ENCODE measurements around the gene TCOF1.

The TCOF1 gene

DNA sequence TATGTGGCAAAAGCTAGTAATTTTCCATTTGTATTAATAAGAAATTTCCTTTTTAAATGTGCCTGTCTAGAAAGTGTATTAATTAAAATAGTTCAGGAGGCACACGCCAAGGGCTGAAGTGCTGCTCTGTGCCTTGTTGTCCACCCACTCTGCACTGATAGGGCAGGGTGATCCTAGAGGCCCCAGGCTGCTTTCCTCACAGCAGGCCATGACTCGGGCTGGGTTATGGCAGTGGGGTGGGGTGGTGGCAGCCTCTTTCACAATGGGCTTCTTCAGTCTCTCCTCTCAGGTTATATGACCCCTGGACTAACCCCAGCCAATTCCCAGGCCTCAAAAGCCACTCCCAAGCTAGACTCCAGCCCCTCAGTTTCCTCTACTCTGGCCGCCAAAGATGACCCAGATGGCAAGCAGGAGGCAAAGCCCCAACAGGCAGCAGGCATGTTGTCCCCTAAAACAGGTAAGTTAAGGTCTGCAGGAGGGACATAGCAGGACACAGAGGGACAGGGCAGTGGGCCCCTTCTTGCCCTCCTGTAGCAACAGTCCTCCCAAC lies 35.7 kb downstream of the TCOF1 start:
- TF ChIP-seq, protein P1, sequence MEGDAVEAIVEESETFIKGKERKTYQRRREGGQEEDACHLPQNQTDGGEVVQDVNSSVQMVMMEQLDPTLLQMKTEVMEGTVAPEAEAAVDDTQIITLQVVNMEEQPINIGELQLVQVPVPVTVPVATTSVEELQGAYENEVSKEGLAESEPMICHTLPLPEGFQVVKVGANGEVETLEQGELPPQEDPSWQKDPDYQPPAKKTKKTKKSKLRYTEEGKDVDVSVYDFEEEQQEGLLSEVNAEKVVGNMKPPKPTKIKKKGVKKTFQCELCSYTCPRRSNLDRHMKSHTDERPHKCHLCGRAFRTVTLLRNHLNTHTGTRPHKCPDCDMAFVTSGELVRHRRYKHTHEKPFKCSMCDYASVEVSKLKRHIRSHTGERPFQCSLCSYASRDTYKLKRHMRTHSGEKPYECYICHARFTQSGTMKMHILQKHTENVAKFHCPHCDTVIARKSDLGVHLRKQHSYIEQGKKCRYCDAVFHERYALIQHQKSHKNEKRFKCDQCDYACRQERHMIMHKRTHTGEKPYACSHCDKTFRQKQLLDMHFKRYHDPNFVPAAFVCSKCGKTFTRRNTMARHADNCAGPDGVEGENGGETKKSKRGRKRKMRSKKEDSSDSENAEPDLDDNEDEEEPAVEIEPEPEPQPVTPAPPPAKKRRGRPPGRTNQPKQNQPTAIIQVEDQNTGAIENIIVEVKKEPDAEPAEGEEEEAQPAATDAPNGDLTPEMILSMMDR (conservative IDR thresholded peaks at IDR 0.05): no peak
- no peak for TF ChIP-seq ZFX (IDR thresholded peaks at IDR 0.05)
- H3K27ac ChIP-seq: no peak overlapping the region

DNA sequence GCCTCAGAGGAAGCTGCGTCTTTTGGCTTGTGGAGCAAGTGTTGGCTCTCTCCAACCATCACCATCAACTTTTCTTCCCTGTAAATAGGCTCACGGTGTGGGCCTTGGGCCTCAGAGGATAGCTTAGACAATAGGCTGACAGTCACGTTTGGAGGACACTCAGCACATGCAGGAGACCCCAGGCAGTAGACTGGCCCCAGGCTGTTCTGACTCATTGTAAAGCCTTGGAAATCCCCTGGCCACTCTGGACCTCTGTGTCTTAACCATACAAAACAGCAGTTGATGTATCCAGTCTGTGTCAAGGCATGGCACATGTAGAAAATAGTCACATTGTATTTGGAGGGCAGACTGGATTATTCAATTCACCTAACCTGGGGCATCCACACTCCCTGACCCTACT lies 36.6 kb downstream of the TCOF1 start:
- TF ChIP-seq, protein P1 (conservative IDR thresholded peaks at IDR 0.05): no peak
- no peak for TF ChIP-seq ZFX (IDR thresholded peaks at IDR 0.05)
- no peak overlapping the region for H3K27ac ChIP-seq

DNA sequence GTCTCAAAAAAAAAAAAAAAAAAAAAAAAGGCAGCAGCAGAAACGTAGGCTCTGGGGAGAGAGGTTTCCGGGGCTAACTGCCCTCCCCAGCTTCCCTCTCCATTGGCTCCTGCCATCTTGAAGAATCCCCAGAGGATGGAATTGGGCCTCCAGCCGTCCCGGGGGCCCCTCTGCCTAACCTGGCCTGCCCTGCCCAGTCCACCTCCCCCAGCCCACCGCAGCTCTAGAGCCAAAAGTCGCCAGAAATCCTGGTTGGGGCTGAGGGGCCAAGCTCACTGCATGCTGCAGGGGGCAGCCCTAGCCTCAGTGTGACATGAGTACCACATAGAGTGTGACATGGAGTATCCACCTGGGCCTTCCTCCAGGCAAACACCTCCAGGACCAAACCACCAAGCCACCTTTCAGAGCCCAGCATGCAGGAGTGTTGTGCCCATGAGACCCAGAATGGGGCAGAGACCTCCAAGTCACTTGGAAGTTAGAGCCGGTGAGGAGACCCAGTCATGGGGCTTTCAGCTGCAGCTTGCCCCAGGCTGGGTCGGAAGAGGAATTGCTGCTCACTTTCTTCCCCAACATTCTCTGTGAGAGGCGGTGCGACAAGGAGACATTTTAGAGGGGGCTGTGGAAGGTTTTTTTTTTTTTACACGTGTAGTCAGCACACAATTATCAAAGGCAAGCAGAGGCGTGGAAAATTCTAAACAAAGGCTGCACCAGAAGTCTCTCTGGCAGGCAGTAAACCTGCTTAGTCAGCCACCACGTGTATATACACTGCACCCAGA lies 37.6 kb downstream of the TCOF1 start:
- TF ChIP-seq, protein P1 (conservative IDR thresholded peaks at IDR 0.05): no peak
- TF ChIP-seq ZFX (IDR thresholded peaks at IDR 0.05): no peak
- no peak overlapping the region for H3K27ac ChIP-seq

GRCh38 chr5:150395688-150395975 lies 38.1 kb downstream of the TCOF1 start:
- TF ChIP-seq, protein P1 (conservative IDR thresholded peaks at IDR 0.05): no peak
- no peak for TF ChIP-seq ZFX (IDR thresholded peaks at IDR 0.05)

GRCh38 chr5:150396267-150396666 lies 38.8 kb downstream of the TCOF1 start:
- no peak for TF ChIP-seq ZFX (IDR thresholded peaks at IDR 0.05)
- TF ChIP-seq, protein P1 (conservative IDR thresholded peaks at IDR 0.05): no peak

More at GRCh38 chr5:150395688-150395975, 38.1 kb downstream of the TCOF1 start:
- H3K27ac ChIP-seq: no peak overlapping the region

DNA sequence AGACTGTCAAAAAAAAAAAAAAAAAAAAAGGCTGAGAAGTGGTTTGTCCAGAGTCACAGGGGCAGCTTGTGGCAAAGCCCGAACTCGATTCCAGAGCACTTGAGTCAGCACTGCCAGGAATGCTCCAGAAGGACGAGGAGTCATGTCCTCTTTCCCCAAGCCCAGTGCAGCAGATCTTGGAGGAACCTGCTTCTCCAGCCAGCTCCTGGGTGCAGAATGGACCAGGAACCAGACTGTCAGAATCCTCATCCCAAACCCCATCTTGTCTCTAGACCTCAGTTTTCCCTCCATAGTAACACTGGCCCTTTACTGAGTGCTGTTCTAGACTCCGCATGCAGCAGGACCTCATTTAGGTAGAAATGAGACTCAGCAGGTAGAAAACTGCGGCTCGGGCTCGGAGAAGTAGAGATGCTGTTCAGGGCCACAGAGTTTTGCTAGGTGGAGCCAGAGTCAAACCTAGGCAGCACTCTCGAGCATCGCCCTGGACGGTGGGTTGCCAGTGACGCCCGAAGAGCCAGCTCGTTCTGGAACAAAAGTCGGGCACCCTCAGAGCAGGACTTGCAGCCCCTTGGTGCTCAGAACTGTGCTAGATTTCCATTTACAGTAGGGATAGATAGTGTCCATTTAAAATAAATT lies 39.8 kb downstream of the TCOF1 start:
- no peak overlapping the region for H3K27ac ChIP-seq
- no peak for TF ChIP-seq ZFX (IDR thresholded peaks at IDR 0.05)
- TF ChIP-seq, protein P1 (conservative IDR thresholded peaks at IDR 0.05): no peak

More at GRCh38 chr5:150396267-150396666, 38.8 kb downstream of the TCOF1 start:
- no peak overlapping the region for H3K27ac ChIP-seq

Measured in C4-2B (cell line).